NB4 (cell line): ENCODE measurements around the gene SHTN1.

Experiments
- MYC ChIP-seq: IDR thresholded peaks from 2 replicates; pipeline ENCODE4 v1.6.1; 2011; ENCODE audit warnings: low read depth, low read length
- POLR2A ChIP-seq: IDR thresholded peaks from 2 replicates; pipeline ENCODE4 v1.6.1; 2011; ENCODE audit warnings: mild to moderate bottlenecking; ENCODE audit not compliant: insufficient read length; ENCODE audit errors: extremely low read depth
- TF ChIP-seq, protein P1 (sequence below): IDR thresholded peaks from one replicate; pipeline ENCODE4 v1.5.1; 2012; ENCODE audit warnings: low read depth, low read length
- TF ChIP-seq, protein P2 (sequence below): IDR thresholded peaks from 2 replicates; pipeline ENCODE4 v1.6.1; 2011; ENCODE audit warnings: low read depth, low read length

DNA sequence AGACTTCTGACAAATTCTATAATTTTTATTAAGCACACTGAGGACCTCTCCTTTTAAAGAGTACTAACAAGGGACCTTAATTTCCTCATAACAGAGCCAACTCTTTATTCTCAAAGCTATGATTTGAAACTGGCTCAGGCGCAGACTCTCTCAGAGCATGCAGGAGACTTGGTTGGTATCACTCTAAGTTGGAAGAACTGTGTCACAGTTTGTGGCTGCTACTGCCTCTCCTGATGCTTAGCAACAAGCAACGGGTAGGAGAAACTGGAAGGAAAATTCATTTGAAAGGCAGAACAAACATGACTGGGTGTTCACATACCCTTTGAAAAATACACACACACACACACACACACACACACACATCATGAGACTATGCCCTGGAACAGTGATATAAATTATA, 122.3 kb downstream of the SHTN1 start:
- TF ChIP-seq, protein P1, sequence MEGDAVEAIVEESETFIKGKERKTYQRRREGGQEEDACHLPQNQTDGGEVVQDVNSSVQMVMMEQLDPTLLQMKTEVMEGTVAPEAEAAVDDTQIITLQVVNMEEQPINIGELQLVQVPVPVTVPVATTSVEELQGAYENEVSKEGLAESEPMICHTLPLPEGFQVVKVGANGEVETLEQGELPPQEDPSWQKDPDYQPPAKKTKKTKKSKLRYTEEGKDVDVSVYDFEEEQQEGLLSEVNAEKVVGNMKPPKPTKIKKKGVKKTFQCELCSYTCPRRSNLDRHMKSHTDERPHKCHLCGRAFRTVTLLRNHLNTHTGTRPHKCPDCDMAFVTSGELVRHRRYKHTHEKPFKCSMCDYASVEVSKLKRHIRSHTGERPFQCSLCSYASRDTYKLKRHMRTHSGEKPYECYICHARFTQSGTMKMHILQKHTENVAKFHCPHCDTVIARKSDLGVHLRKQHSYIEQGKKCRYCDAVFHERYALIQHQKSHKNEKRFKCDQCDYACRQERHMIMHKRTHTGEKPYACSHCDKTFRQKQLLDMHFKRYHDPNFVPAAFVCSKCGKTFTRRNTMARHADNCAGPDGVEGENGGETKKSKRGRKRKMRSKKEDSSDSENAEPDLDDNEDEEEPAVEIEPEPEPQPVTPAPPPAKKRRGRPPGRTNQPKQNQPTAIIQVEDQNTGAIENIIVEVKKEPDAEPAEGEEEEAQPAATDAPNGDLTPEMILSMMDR = no peak
- TF ChIP-seq POLR2A (no peak), MYC (no peak)
- TF ChIP-seq, protein P2, sequence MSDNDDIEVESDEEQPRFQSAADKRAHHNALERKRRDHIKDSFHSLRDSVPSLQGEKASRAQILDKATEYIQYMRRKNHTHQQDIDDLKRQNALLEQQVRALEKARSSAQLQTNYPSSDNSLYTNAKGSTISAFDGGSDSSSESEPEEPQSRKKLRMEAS = no peak
